Subcutaneous adipose tissue (tissue), 4 donors: ENCODE measurements around the gene METAP1D. TPM values are rescaled to one million over a fixed set of nuclear protein-coding genes. Genes with fewer than 3 reads are reported as not detected.

Experiments used
- total RNA-seq, 4 donors: library from RNA; depleted of rRNA; stranded (reverse); fragments of >200 nt; gene quantifications; one replicate each; pipeline ENCODE4 v1.1.0, GENCODE V29; 2016
- TF ChIP-seq, protein P1 (sequence below): fragments of 450-650 bp; IDR thresholded peaks from one replicate; pipeline ENCODE4 v1.5.1; 2016; ENCODE audit warnings: low read depth, mild to moderate bottlenecking, control low read depth, antibody characterized with exemption, moderate library complexity

METAP1D gene
- total RNA-seq, 4 donors from 2014 or later: 4.8 to 14.3 (median 6.6) TPM

DNA sequence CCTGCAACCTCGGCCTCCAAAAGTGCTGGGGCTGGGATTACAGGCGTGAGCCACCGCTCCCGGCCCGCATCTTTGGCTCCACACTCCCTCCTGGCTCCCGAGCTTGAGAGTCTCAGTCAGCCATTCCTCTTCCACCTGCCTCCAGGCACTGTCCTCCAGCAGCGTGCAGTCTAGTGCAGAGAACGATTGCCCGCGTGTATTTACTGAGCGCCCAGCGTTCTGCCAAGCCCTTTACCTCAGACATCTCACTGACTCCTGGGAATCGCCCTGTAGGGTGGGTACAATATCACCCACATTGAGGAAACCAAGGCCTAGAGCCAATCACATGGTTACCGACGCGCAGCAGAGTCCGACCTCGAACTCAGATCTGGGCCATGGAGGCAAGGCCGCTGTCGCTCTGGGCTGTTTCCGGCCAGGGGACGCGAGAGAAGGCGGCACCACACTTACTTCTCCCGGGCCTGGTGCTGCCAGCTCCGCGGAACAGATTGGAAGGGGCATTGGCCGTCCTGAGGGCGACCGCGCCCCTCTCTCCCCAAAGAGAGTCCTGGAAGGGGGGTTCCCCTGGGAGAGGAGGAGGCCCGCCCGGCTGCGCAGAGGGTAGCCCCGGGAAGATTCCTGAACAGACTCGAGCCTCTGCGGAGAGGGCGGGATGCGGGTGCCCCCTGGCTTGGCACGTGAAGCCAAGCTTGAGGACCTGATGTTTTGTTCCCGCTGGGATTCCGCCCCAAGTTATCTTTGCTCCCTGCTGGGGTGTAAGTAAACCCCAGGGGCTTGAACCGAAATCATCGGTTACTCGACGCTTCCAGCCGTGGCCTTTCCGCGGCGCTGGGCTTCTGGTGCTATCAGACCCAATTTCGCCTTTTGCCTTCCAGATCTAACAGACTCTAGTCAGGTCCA is 108.2 kb downstream of the METAP1D start:
- TF ChIP-seq, protein P1, sequence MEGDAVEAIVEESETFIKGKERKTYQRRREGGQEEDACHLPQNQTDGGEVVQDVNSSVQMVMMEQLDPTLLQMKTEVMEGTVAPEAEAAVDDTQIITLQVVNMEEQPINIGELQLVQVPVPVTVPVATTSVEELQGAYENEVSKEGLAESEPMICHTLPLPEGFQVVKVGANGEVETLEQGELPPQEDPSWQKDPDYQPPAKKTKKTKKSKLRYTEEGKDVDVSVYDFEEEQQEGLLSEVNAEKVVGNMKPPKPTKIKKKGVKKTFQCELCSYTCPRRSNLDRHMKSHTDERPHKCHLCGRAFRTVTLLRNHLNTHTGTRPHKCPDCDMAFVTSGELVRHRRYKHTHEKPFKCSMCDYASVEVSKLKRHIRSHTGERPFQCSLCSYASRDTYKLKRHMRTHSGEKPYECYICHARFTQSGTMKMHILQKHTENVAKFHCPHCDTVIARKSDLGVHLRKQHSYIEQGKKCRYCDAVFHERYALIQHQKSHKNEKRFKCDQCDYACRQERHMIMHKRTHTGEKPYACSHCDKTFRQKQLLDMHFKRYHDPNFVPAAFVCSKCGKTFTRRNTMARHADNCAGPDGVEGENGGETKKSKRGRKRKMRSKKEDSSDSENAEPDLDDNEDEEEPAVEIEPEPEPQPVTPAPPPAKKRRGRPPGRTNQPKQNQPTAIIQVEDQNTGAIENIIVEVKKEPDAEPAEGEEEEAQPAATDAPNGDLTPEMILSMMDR: no peak

DNA sequence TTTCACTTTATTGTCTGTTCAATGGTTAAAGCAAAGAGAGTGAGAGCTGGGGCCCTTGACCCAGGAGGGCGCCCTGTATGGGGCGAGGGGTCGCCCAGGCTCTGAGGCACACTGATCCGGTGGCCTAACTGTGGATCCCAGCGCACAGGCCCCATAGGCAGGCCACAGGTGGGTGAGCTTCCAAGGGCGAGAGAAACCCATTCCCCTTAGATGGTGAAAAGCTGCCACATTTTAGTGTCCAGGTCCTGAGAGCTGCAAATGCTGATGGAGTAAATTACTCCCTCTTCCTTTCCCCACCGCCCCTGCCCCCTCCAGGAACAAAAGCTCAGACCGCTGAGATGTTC is 108.8 kb downstream of the METAP1D start:
- TF ChIP-seq, protein P1: no peak

DNA sequence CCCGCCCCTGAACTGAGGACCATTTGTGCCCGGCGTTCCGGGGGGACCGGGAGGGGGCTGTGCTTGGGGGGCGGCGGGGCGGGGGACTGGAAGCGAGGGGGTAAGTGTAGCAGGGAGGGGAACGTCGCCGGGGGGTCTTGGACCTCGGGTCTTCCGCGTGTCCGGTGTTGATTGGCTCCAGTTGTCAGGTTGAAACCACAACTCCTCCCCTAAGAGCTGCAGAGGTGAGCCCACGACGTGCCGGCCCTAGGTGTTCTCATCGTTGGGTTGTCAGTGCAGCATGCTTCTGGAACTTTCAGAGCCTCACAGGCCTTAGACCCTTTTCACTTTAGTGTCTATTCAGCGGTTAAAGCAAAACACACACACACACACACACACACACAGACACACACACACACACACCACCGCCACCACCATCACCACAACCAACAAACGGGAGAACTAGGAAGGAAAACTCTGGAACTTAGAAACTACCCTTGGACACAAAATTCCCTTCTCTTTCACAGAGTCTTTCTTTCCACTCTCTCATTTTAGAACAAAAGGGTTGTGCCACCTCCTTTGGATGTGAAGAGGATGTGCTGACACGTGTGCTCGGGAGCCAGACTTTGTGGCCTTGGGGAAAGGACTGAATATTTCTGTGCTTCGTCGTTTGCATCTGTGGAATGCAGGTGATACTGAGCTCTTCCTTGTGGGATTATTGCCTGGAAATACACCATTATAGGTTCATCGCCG is 109.7 kb downstream of the METAP1D start:
- TF ChIP-seq, protein P1: no peak

DNA sequence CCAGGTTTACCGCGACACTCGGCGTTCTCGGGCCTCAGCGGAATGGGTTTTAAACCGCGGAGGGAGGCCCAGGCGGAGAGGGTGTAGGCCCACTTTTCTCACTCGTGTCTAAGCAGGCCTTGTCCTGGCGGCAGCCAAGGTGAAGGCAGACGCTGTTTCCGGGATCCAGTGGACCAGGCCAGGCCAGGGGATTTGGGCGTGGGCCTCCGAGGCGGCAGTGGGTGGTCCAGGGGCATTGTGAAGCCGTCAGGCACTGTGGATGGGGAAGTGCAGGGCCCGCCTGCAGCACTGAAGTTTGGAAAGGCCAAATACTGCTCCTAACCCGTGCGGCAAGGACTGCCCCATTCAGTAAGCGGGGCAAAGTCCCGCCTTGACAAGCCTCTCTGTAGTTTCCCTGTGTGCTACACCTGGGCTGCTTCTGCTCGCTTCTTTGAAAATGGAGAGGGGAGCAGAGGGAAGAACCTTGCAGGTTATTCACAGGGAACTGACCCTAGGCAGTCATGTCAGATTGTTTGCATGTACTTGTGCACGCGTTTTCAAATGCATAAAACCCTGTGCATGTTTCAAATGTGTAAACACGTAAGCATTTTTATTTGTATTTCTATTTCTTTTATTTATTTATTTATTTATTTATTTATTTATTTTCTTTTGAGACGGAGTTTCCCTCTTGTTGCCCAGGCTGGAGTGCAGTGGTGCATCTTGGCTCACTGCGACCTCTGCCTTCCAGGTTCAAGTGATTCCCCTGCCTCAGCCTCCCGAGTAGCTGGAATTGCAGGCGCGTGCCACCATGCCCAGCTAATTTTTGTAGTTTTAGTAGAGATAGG is 110.4 kb downstream of the METAP1D start:
- TF ChIP-seq, protein P1: no peak

DNA sequence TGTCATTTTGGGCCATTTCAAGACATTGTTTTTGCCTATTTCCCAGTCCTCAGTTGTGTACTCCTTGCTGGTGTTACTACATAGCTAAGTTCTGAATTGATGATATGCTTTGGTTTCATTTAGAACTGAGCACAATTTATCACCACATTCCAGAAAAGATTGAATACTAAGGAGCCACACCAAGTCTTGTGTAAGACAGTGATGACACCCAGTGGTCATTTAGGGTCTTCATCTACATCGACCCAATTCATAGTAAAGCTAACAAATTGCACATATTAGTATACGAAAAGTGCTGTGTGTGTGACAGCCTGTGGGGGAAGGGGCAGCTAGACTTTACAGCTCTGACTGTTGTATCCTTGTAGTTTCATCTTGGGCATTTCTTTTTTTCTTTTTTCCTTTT is 113.9 kb downstream of the METAP1D start:
- TF ChIP-seq, protein P1: no peak

DNA sequence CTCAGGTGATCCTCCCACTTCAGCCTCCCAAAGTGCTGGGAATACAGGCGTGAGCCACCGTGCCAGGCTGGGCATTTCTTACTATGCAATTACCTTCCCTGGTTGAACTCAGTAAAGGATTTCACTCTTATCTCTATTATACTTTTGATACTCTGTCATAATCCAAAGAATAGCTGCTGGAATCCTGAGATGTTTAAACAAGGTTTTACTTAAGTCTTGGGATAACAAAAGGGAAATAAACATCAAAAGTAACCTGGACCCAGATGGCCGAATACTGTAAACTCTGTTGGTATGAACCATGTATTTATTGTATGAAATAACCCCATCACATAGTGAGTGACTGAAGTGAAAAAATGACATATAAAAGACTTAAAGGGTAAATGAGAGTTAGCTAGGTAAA is 114.8 kb downstream of the METAP1D start:
- TF ChIP-seq, protein P1: no peak

DNA sequence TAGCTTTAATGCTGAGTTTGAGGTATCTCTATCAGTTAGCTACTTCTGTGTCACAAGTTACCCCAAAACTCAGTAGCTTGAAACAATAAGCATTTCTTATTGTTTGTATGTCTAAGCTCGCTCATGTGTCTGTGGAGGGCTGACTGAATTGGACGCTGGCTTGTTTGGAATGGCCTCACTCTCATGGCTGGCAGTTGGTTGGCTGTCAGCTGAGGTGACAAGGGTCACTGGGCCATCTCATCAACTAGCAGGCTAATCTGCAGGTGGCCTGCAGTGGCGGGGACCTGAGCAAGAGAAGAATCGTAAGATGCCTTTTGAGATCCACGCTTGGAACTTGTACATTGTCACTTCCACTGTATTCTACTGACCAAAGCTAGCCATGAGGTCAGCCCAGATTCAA is 116.4 kb downstream of the METAP1D start:
- TF ChIP-seq, protein P1: no peak
